Brain microvascular endothelial cell (primary cell): ENCODE data around the gene PRKACA.

Source experiments
- DNase-seq: peaks from one replicate; pipeline ENCODE4 v3.0.0-alpha.2; 2020
- H3K27ac ChIP-seq: fragments of 250-450 bp; sonication (Bioruptor Pico); 2 replicates; pipeline ENCODE4 v1.5.1; 2020; ENCODE audit warnings: mild to moderate bottlenecking, moderate library complexity
- H3K27me3 ChIP-seq: fragments of 250-450 bp; sonication (Bioruptor Pico); replicated peaks from 2 replicates; pipeline ENCODE4 v1.5.1; 2020; ENCODE audit warnings: mild to moderate bottlenecking
- H3K36me3 ChIP-seq: fragments of 250-450 bp; sonication (Bioruptor Pico); replicated peaks from 2 replicates; pipeline ENCODE4 v1.5.1; 2020; ENCODE audit warnings: mild to moderate bottlenecking
- H3K4me3 ChIP-seq: 2 replicates; pipeline ENCODE4 v1.5.1; 2011; ENCODE audit warnings: low read depth, mild to moderate bottlenecking, control low read depth, low read length, moderate library complexity
- CTCF ChIP-seq: IDR thresholded peaks from 2 replicates; pipeline ENCODE4 v1.5.1; 2011; ENCODE audit warnings: low read depth, mild to moderate bottlenecking, moderate library complexity, low read length, control low read depth, inconsistent platforms; ENCODE audit errors: missing control alignments
- in situ Hi-C: cut with HindIII; loops from 2 replicates; pipeline ENCODE4 v1.10.0; 2017; ENCODE audit warnings: low sequenced_read_pairs, low pct_ligation_motif_present

PRKACA gene

GRCh38 chr19:14117668-14118164 lies at the start of gene PRKACA:
Gene PRKACA, minus strand, starts transcription at chr19:14117762. Its CDS starts 215 bp downstream, at chr19:14117547.
- Histone ChIP-seq H3K36me3 (no peaks in the 10 kb centered on the region), H3K27me3 (no peaks in the 10 kb centered on the region), H3K27ac (peak within 1 kb of the TSS; percentile 66), H3K4me3 (peak within 1 kb of the TSS; percentile 78)
- no peak for TF ChIP-seq CTCF
- DNase-seq: peak; percentile 98
- in situ Hi-C loops: no loop called here

- Histone ChIP-seq H3K27me3 (no peaks in the 10 kb centered on the region), H3K4me3 (no peak overlapping the region), H3K36me3 (peaks cover 17% of the 10 kb centered on the region), H3K27ac (no peak overlapping the region)
- in situ Hi-C loops: no loop called here
- no peak for DNase-seq
- no peak for TF ChIP-seq CTCF
These were observed 49.5 kb upstream of the PRKACA start for GRCh38 chr19:14166999-14167575.

GRCh38 chr19:14165990-14166830 lies 48.6 kb upstream of the PRKACA start:
- in situ Hi-C loops: no loop called here
- DNase-seq: no peak
- TF ChIP-seq CTCF: no peak
- Histone ChIP-seq H3K27me3 (no peaks in the 10 kb centered on the region), H3K27ac (no peak overlapping the region), H3K4me3 (no peak overlapping the region), H3K36me3 (peaks cover 17% of the 10 kb centered on the region)

GRCh38 chr19:14164724-14165493 lies 47.3 kb upstream of the PRKACA start:
- in situ Hi-C loops: no loop called here
- H3K36me3 ChIP-seq: peaks cover 11% of the 10 kb centered on the region
- TF ChIP-seq CTCF: no peak
- H3K27ac ChIP-seq: no peak overlapping the region
- no peaks in the 10 kb centered on the region for H3K27me3 ChIP-seq
- DNase-seq: no peak
- H3K4me3 ChIP-seq: no peak overlapping the region

GRCh38 chr19:14164082-14164481 lies 46.5 kb upstream of the PRKACA start:
- Histone ChIP-seq H3K4me3 (no peak overlapping the region), H3K27ac (no peak overlapping the region), H3K36me3 (peaks cover 14% of the 10 kb centered on the region), H3K27me3 (no peaks in the 10 kb centered on the region)
- no peak for TF ChIP-seq CTCF
- DNase-seq: no peak
- in situ Hi-C loops: no loop called here
